Measurements from ENCODE around the gene EPS8.

EPS8 gene

DNA sequence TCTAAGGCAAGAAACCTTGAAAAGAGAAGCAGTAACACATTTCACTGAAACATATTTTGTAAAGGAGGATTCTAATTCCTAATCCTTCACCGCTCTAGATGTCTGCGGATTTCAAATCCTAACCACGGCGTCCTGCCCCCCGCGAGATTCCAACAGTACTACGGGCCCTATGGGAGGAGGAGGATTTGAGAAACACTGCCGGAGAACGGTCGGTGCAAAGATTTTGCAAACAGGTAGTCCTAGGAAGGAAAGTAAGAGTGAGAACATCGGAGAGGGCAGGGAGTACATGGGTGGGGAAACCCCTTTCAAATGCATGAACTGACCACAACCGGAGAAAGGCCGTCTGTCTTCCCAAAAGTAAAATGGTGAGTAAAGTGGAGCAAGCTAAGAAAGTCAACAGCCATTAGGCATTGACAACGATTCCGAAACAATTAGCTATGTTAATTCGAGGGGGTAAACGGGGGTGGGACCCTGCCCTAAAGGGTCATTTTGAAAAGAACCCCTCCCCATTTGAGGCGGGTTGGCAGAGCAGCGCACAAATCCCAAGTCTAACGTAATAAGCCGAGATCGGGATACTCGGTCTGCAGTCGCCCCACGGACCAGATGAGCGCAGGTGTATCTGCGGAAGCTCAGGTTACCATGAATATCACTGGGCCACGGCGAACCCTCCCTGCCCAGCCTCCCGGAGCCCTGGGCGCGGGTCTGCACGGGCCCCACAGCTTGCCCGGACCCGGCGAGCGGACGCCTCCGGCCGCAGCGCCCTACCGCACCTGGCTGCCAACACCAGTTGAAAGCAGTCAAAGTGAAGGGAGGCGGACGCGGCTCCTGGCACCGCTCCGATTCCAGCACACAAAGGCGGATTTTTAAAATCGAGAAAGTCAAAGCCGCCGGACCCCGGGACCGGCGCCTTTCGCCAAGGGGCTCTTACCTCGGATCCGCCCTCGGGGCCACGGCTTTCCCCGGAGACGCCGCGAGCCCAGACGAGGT lies 662 bp downstream of the EPS8 start:
- in situ Hi-C loops (cut with HindIII; ENCODE audit: low pct_unique_long_range_greater_than_20kb, low sequenced_read_pairs), result no loop called here
- TF ChIP-seq JUND (IDR thresholded peaks at IDR 0.05; ENCODE audit: low read depth), result no peak
- peak; percentile 52 to 74 for DNase-seq (ENCODE audit: low read depth in 1 of 2, low spot score in 1 of 2)

- DNase-seq (ENCODE audit: low read depth in 1 of 2, low spot score in 1 of 2), result no peak
- no peak for TF ChIP-seq JUND (IDR thresholded peaks at IDR 0.05; ENCODE audit: low read depth)
- in situ Hi-C loops (cut with HindIII; ENCODE audit: low pct_unique_long_range_greater_than_20kb, low sequenced_read_pairs), result no loop called here
Observed at GRCh38 chr12:15787778-15788177, 1.4 kb downstream of the EPS8 start.

DNA sequence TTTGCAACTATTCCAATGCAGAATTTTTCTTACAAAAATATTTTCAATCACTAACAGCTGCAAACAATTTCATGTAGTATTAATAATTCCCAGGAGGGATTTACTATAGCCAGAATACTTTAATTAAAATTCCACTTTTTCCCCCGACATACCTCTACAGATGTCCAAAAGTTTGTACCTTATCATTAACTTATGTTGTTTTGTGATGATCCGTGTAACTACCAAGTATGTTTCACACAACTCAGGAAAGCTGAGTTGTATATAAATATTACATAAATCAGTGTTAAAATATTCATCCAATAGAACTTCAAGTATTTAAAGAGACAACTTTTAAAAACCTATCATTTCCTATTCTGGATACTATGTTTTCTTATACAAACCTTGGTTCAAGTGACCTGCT lies 2.4 kb downstream of the EPS8 start:
- no peak for TF ChIP-seq JUND (IDR thresholded peaks at IDR 0.05; ENCODE audit: low read depth)
- no peak for DNase-seq (ENCODE audit: low read depth in 1 of 2, low spot score in 1 of 2)
- in situ Hi-C loops (cut with HindIII; ENCODE audit: low pct_unique_long_range_greater_than_20kb, low sequenced_read_pairs), result no loop called here

GRCh38 chr12:15783288-15783687 lies 5.9 kb downstream of the EPS8 start:
- in situ Hi-C loops (cut with HindIII; ENCODE audit: low pct_unique_long_range_greater_than_20kb, low sequenced_read_pairs), result no loop called here

GRCh38 chr12:15782667-15783066 lies 6.5 kb downstream of the EPS8 start:
- no peak for TF ChIP-seq JUND (IDR thresholded peaks at IDR 0.05; ENCODE audit: low read depth)
- in situ Hi-C loops (cut with HindIII; ENCODE audit: low pct_unique_long_range_greater_than_20kb, low sequenced_read_pairs), result no loop called here
- no peak for DNase-seq (ENCODE audit: low read depth in 1 of 2, low spot score in 1 of 2)

More at GRCh38 chr12:15783288-15783687, 5.9 kb downstream of the EPS8 start:
- no peak for TF ChIP-seq JUND (IDR thresholded peaks at IDR 0.05; ENCODE audit: low read depth)
- no peak for DNase-seq (ENCODE audit: low read depth in 1 of 2, low spot score in 1 of 2)

DNA sequence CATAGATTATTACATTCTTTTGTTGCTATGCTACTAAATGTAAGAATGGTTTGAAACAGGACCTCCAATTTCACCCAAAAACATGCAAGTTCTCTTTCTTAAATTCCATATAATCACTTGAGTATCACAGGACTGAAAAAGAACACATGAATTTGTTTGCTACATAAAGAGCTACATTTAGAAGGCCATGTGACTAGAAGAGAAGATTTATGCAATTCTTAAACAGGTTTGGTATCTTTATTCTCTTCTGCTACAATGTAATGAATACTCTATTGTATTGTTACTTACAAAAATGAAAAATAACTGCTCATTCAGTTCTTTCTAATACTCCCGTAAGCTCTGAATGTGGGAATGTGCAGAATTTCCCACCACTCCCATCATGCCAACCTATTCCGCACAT lies 9.3 kb downstream of the EPS8 start:
- in situ Hi-C loops (cut with HindIII; ENCODE audit: low pct_unique_long_range_greater_than_20kb, low sequenced_read_pairs), result no loop called here
- TF ChIP-seq JUND (IDR thresholded peaks at IDR 0.05; ENCODE audit: low read depth), result no peak
- no peak for DNase-seq (ENCODE audit: low read depth in 1 of 2, low spot score in 1 of 2)

GRCh38 chr12:15778126-15778525 lies 11.1 kb downstream of the EPS8 start:
- in situ Hi-C loops (cut with HindIII; ENCODE audit: low pct_unique_long_range_greater_than_20kb, low sequenced_read_pairs), result no loop called here
- no peak for DNase-seq (ENCODE audit: low read depth in 1 of 2, low spot score in 1 of 2)

DNA sequence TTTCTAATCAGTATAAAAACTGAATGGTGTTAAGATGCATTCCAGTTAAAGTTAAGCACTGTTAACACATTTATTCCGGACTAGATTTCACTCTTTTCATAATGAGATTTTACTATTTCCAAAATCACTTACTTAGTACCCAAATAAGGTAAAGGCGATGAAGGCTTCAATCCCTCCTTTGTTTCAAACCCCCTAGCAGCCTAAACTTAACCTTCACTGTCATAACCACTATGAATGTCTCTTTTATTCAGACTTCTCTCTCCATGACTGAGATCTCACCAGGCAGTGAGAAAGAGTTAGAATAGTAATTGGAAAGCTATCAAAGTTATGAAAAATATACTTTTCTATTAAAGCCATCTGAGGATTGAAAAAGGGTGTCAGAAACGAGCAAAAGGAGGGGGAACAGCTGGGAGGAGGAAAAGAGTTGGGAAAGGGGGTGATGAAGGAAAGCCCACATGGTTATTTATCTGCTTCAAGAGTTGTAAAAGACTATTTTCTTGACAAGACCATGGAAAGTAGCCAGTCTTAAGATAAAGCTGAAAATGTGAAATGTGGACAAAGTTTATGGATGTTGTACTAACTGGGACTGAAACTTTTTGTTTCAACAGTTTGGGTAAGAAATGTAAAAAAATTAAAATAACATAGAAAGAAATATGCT lies 11.7 kb downstream of the EPS8 start:
- no peak for DNase-seq (ENCODE audit: low read depth in 1 of 2, low spot score in 1 of 2)
- in situ Hi-C loops (cut with HindIII; ENCODE audit: low pct_unique_long_range_greater_than_20kb, low sequenced_read_pairs), result no loop called here

More at GRCh38 chr12:15778126-15778525, 11.1 kb downstream of the EPS8 start:
- no peak for TF ChIP-seq JUND (IDR thresholded peaks at IDR 0.05; ENCODE audit: low read depth)

DNA sequence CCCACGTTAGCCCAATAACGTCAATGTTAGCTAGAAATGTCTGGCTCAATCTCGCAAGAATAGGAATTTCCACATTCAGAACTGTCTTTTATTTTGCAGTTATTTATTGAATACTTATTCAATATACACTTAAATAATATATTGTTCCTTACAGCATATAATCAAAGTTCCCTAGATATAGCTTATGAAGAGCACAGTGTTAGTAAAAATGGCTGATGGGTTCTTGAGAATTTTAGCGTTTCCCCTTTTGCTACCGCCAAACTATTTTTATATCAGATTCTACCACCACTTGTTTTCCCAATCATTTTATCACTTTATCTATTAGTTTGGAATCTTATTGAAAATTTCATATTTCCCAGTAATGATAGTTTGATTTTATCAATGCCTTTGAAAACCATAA lies 12.7 kb downstream of the EPS8 start:
- in situ Hi-C loops (cut with HindIII; ENCODE audit: low pct_unique_long_range_greater_than_20kb, low sequenced_read_pairs), result no loop called here
- DNase-seq (ENCODE audit: low read depth in 1 of 2, low spot score in 1 of 2), result no peak
- no peak for TF ChIP-seq JUND (IDR thresholded peaks at IDR 0.05; ENCODE audit: low read depth)

More for the DNA sequence above, 11.7 kb downstream of the EPS8 start:
- TF ChIP-seq JUND (IDR thresholded peaks at IDR 0.05; ENCODE audit: low read depth), result no peak

- in situ Hi-C loops (cut with HindIII; ENCODE audit: low pct_unique_long_range_greater_than_20kb, low sequenced_read_pairs), result no loop called here
Observed at GRCh38 chr12:15774819-15775218, 14.4 kb downstream of the EPS8 start.

GRCh38 chr12:15772405-15773018 lies 16.7 kb downstream of the EPS8 start:
- no peak for TF ChIP-seq JUND (IDR thresholded peaks at IDR 0.05; ENCODE audit: low read depth)
- in situ Hi-C loops (cut with HindIII; ENCODE audit: low pct_unique_long_range_greater_than_20kb, low sequenced_read_pairs), result no loop called here
- DNase-seq (ENCODE audit: low read depth in 1 of 2, low spot score in 1 of 2), result peak in 1 of 2 experiments; percentile 65

More at GRCh38 chr12:15774819-15775218, 14.4 kb downstream of the EPS8 start:
- no peak for DNase-seq (ENCODE audit: low read depth in 1 of 2, low spot score in 1 of 2)
- TF ChIP-seq JUND (IDR thresholded peaks at IDR 0.05; ENCODE audit: low read depth), result no peak

- in situ Hi-C loops (cut with HindIII; ENCODE audit: low pct_unique_long_range_greater_than_20kb, low sequenced_read_pairs), result no loop called here
- no peak for DNase-seq (ENCODE audit: low read depth in 1 of 2, low spot score in 1 of 2)
- TF ChIP-seq JUND (IDR thresholded peaks at IDR 0.05; ENCODE audit: low read depth), result no peak
Observed at GRCh38 chr12:15770581-15770980, 18.6 kb downstream of the EPS8 start.

Measured in T47D (cell line).